IMR-90 (cell line): ENCODE data around the gene TMEM107. TPM values are rescaled to one million over a fixed set of nuclear protein-coding genes. Genes with fewer than 3 reads are reported as not detected.

Experiments used
- ATAC-seq: fragments of 200-7000 bp; cut with Tn5 transposase; 2 replicates; pipeline ENCODE4 v1.9.1; 2020; ENCODE audit warnings: low read depth, mild to moderate bottlenecking, moderate library complexity
- BruUV-seq: library from RNA; stranded (reverse); fragments of 400-500 nt; replicated peaks from 2 replicates; lab custom pipeline; 2021; lab: Mats Ljungman, UMichigan
- CTCF ChIA-PET: fragments of 300-600 bp; formaldehyde crosslinking; extraction: SDS; loops from one replicate; lab custom pipeline; 2021; ENCODE audit warnings: antibody characterized with exemption; lab: Yijun Ruan, JAX
- POLR2A ChIA-PET: fragments of 300-600 bp; sonication (Branson Sonifier 250); formaldehyde crosslinking; loops from one replicate; lab custom pipeline; 2022; ENCODE audit warnings: antibody characterized with exemption; ENCODE audit not compliant: unreplicated experiment; lab: Charles Lee
- DNase-seq: peaks from one replicate; pipeline ENCODE4 v3.0.0; 2013
- H2AFZ ChIP-seq: replicated peaks from 2 replicates; pipeline ENCODE3; 2013; ENCODE audit warnings: low read length, mild to moderate bottlenecking; ENCODE audit not compliant: poor library complexity
- H2AK5ac ChIP-seq: 2 replicates; pipeline ENCODE4 v1.6.1; 2013; ENCODE audit warnings: low read depth, low read length, inconsistent platforms
- H2AK9ac ChIP-seq: replicated peaks from 2 replicates; pipeline ENCODE3; 2013; ENCODE audit warnings: mild to moderate bottlenecking, low read depth, low read length, moderate library complexity; ENCODE audit not compliant: poor library complexity
- H2BK120ac ChIP-seq: 2 replicates; pipeline ENCODE4 v1.6.1; 2013; ENCODE audit warnings: low read depth, low read length, inconsistent platforms
- H2BK15ac ChIP-seq: 3 replicates; pipeline ENCODE4 v1.6.1; 2013; ENCODE audit warnings: low read depth, low read length, inconsistent platforms
- H2BK20ac ChIP-seq: 2 replicates; pipeline ENCODE4 v1.6.1; 2013; ENCODE audit warnings: low read depth, mild to moderate bottlenecking, inconsistent platforms, low read length, moderate library complexity
- H2BK5ac ChIP-seq: 2 replicates; pipeline ENCODE4 v1.6.1; 2013; ENCODE audit warnings: mild to moderate bottlenecking, low read depth, low read length, inconsistent platforms; ENCODE audit not compliant: poor library complexity, severe bottlenecking
- H3K14ac ChIP-seq: replicated peaks from 2 replicates; pipeline ENCODE4 v1.6.1; 2013; ENCODE audit warnings: low read depth, low read length, inconsistent platforms
- H3K18ac ChIP-seq: 2 replicates; pipeline ENCODE4 v1.6.1; 2013; ENCODE audit warnings: low read depth, low read length, control low read depth
- H3K23ac ChIP-seq: 2 replicates; pipeline ENCODE4 v1.6.1; 2013; ENCODE audit warnings: low read depth, low read length, inconsistent platforms
- H3K27ac ChIP-seq: 2 replicates; pipeline ENCODE4 v1.5.1; 2013; ENCODE audit warnings: mild to moderate bottlenecking, control low read depth, low read length; ENCODE audit not compliant: insufficient read depth
- H3K27me3 ChIP-seq: 2 replicates; pipeline ENCODE4 v1.6.1; 2013; ENCODE audit warnings: low read length; ENCODE audit not compliant: control insufficient read depth, insufficient read depth
- H3K36me3 ChIP-seq: 2 replicates; pipeline ENCODE4 v1.6.1; 2013; ENCODE audit warnings: low read length, mixed read lengths; ENCODE audit not compliant: control insufficient read depth, insufficient read depth
- H3K4ac ChIP-seq: 2 replicates; pipeline ENCODE4 v1.6.1; 2013; ENCODE audit warnings: low read depth, low read length, inconsistent platforms
- H3K4me1 ChIP-seq: 2 replicates; pipeline ENCODE4 v1.6.1; 2013; ENCODE audit warnings: low read length, mixed read lengths; ENCODE audit not compliant: control insufficient read depth, insufficient read depth
- H3K4me2 ChIP-seq: 2 replicates; pipeline ENCODE4 v1.6.1; 2013; ENCODE audit warnings: low read depth, mild to moderate bottlenecking, control low read depth, low read length, moderate library complexity
- H3K4me3 ChIP-seq: 2 replicates; pipeline ENCODE4 v1.5.1; 2013; ENCODE audit warnings: low read depth, mild to moderate bottlenecking, control low read depth, low read length, moderate library complexity; ENCODE audit not compliant: insufficient read depth
- H3K56ac ChIP-seq: 2 replicates; pipeline ENCODE4 v1.6.1; 2013; ENCODE audit warnings: low read length, inconsistent platforms; ENCODE audit not compliant: insufficient read depth; ENCODE audit errors: extremely low read depth
- H3K79me1 ChIP-seq, 2 experiments: 2 replicates each; pipeline ENCODE4 v1.6.1; 2013; ENCODE audit warnings: low read length in 2 of 2, inconsistent platforms in 1 of 2, low read depth in 1 of 2
- H3K9ac ChIP-seq: 2 replicates; pipeline ENCODE4 v1.6.1; 2013; ENCODE audit warnings: low read depth, low read length, control low read depth
- H3K9me1 ChIP-seq: 2 replicates; pipeline ENCODE4 v1.6.1; 2013; ENCODE audit warnings: low read length, inconsistent platforms; ENCODE audit not compliant: insufficient read depth
- H3K9me3 ChIP-seq: 2 replicates; pipeline ENCODE4 v1.6.1; 2013; ENCODE audit warnings: low read length; ENCODE audit not compliant: control insufficient read depth, insufficient read depth
- H4K20me1 ChIP-seq: 2 replicates; pipeline ENCODE4 v1.6.1; 2013; ENCODE audit warnings: low read length, inconsistent platforms; ENCODE audit not compliant: insufficient read depth
- H4K5ac ChIP-seq: 2 replicates; pipeline ENCODE4 v1.6.1; 2013; ENCODE audit warnings: mild to moderate bottlenecking, low read depth, low read length, control low read depth
- H4K8ac ChIP-seq, 2 experiments: 2 replicates each; pipeline ENCODE4 v1.6.1; 2013; ENCODE audit warnings: low read depth in 2 of 2, low read length in 2 of 2, control low read depth in 1 of 2, inconsistent platforms in 1 of 2
- H4K91ac ChIP-seq: 2 replicates; pipeline ENCODE4 v1.6.1; 2013; ENCODE audit warnings: low read depth, low read length, inconsistent platforms; ENCODE audit not compliant: insufficient read depth
- BHLHE40 ChIP-seq: fragments of 150-350 bp; IDR thresholded peaks from 2 replicates; pipeline ENCODE4 v1.6.1; 2016; ENCODE audit warnings: mild to moderate bottlenecking, low read depth, low read length
- CEBPB ChIP-seq: IDR thresholded peaks from 2 replicates; pipeline ENCODE4 v1.6.1; 2012; ENCODE audit warnings: low read depth, low read length, improper control_type of control experiment
- FOS ChIP-seq: fragments of 150-350 bp; IDR thresholded peaks from 2 replicates; pipeline ENCODE4 v1.6.1; 2016; ENCODE audit warnings: low read depth, low read length
- MAFK ChIP-seq: IDR thresholded peaks from 2 replicates; pipeline ENCODE4 v1.6.1; 2012; ENCODE audit warnings: low read depth, low read length, improper control_type of control experiment
- MAZ ChIP-seq: IDR thresholded peaks from 2 replicates; pipeline ENCODE4 v1.6.1; 2012; ENCODE audit warnings: low read depth, mild to moderate bottlenecking, low read length, improper control_type of control experiment, moderate library complexity, borderline replicate concordance
- MXI1 ChIP-seq: IDR thresholded peaks from 2 replicates; pipeline ENCODE4 v1.6.1; 2012; ENCODE audit warnings: low read depth, mild to moderate bottlenecking, low read length, moderate library complexity, borderline replicate concordance
- NFE2L2 ChIP-seq: fragments of 150-350 bp; IDR thresholded peaks from 2 replicates; pipeline ENCODE4 v1.6.1; 2016; ENCODE audit warnings: low read depth, mild to moderate bottlenecking, low read length
- RFX5 ChIP-seq: IDR thresholded peaks from 2 replicates; pipeline ENCODE4 v1.8.0; 2012; ENCODE audit warnings: low read depth, mild to moderate bottlenecking, low read length, moderate library complexity
- SMC3 ChIP-seq: fragments of 150-350 bp; IDR thresholded peaks from 2 replicates; pipeline ENCODE4 v1.6.1; 2016; ENCODE audit warnings: low read depth, mild to moderate bottlenecking, antibody characterized with exemption, low read length, moderate library complexity
- WGBS, 2 experiments: methylation state at CpG; one replicate each; pipeline versions ENCODE4 v1.1.5 to v1.1.7; 2013; ENCODE audit warnings: missing lambda C conversion rate in 2 of 2; ENCODE audit not compliant: insufficient read length in 1 of 2; ENCODE audit errors: extremely low coverage in 2 of 2; 5-methylcytosine and 5-hydroxymethylcytosine counted together
- dilution Hi-C: fragments of 300-500 bp; cut with HindIII; formaldehyde crosslinking; loops from one replicate; pipeline ENCODE4 v1.14.3; 2018; ENCODE audit warnings: low sequenced_read_pairs; ENCODE audit not compliant: unreplicated experiment
- in situ Hi-C: fragments of 300-500 bp; cut with MboI; formaldehyde crosslinking; loops from 3 replicates; pipeline ENCODE4 v1.14.3; 2019; ENCODE audit warnings: low sequenced_read_pairs, inconsistent platforms, mixed read lengths
- intact Hi-C: fragments of 100-400 bp; cut with micrococcal nuclease; formaldehyde crosslinking; loops from 2 replicates; pipeline ENCODE4 v1.10.0; 2022
- polyA plus RNA-seq, 3 experiments: library from polyadenylated mRNA; depleted of rRNA; stranded (reverse); fragments of >200 nt; gene quantifications; 2 replicates each; pipeline ENCODE4 v1.2.3, GENCODE V29; 2012; ENCODE audit warnings: low replicate concordance in 1 of 3
- total RNA-seq: library from RNA; depleted of rRNA; stranded (reverse); fragments of >200 nt; gene quantifications from 2 replicates; pipeline ENCODE4 v1.2.3, GENCODE V29; 2012
- TF ChIP-seq, protein P1 (sequence below): conservative IDR thresholded peaks from 2 replicates; pipeline ENCODE4 v1.5.1; 2012; ENCODE audit warnings: mild to moderate bottlenecking, low read depth, low read length, improper control_type of control experiment

Gene TMEM107
- total and polyA plus RNA-seq, 2 of the 4 experiments (the other 2 are of a cell fraction), result 12.9 to 14.3 TPM

DNA sequence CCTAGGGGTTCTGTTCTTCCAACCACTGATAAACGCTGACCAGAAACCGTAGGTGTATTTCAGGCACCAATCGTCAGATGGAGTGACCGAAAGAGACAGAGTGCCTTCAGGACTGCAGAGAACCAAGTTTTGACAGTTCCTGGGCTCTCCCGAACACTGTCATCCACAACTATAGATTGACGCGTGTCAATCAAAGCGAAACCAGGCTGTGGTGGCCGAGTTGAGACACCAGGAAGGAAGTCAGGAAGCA, 46.1 kb upstream of the TMEM107 start:
- H4K20me1 ChIP-seq, result peaks cover 23% of the 10 kb centered on the region
- DNase-seq (no peak), ATAC-seq (no peak)
- no TSS peak for BruUV-seq
- H3K18ac ChIP-seq, result peak overlapping the region; percentile 18; the same call in 1 of the 2 replicates
- H3K4ac ChIP-seq, result peak overlapping the region; percentile 72
- H3K4me1 ChIP-seq, result peaks cover 9% of the 10 kb centered on the region
- H2AK5ac ChIP-seq, result peak overlapping the region; percentile 64; the same call in 1 of the 2 replicates
- peak overlapping the region; percentile 53 for H3K9ac ChIP-seq
- no peaks in the 10 kb centered on the region for H3K9me3 ChIP-seq
- no peak overlapping the region for H2BK120ac ChIP-seq
- H4K5ac ChIP-seq, result peak overlapping the region; percentile 6
- H3K4me2 ChIP-seq, result peak overlapping the region; percentile 87
- ChIA-PET CTCF (interaction anchor here (1.0 to 1.4 kb wide), 4 partner anchors 36 to 162 kb away, joined by 3 to 4 read pairs (median 4); no protein-coding TSS in a partner anchor), POLR2A (interaction anchor here (0.7 to 1.2 kb wide), 3 partner anchors 12 to 49 kb away, joined by 3 read pairs; partner anchors contain the start of gene AURKB)
- no peak overlapping the region for H2BK20ac ChIP-seq
- intact Hi-C loops (loop anchor here (1.0 to 5.0 kb wide), 6 partner anchors 26 to 160 kb away; partner anchors contain the start of gene CTC1), dilution Hi-C loops (no loop called here), in situ Hi-C loops (loop anchor here (5.0 kb wide), 1 partner anchor 100 kb away; the partner anchor contains the start of gene HES7)
- no peak overlapping the region for H4K91ac ChIP-seq
- peak overlapping the region; percentile 63 for H2AFZ ChIP-seq
- H3K56ac ChIP-seq, result peak overlapping the region; percentile 56
- H2BK5ac ChIP-seq, result peak overlapping the region; percentile 67
- H3K4me3 ChIP-seq, result peak overlapping the region; percentile 62
- H3K9me1 ChIP-seq, result peaks cover 13% of the 10 kb centered on the region
- peak overlapping the region; percentile 63 for H3K14ac ChIP-seq
- peaks cover 0 to 6% of the 10 kb centered on the region in 2 experiments; a peak in 1 of 4 replicates for H3K79me1 ChIP-seq
- peak overlapping the region; percentile 85 for H3K27ac ChIP-seq
- H2AK9ac ChIP-seq, result peak overlapping the region; percentile 86
- TF ChIP-seq MAFK (no peak), MXI1 (no peak), SMC3 (no peak), NFE2L2 (no peak), BHLHE40 (no peak), CEBPB (no peak), MAZ (no peak), RFX5 (no peak), FOS (no peak)
- TF ChIP-seq, protein P1, sequence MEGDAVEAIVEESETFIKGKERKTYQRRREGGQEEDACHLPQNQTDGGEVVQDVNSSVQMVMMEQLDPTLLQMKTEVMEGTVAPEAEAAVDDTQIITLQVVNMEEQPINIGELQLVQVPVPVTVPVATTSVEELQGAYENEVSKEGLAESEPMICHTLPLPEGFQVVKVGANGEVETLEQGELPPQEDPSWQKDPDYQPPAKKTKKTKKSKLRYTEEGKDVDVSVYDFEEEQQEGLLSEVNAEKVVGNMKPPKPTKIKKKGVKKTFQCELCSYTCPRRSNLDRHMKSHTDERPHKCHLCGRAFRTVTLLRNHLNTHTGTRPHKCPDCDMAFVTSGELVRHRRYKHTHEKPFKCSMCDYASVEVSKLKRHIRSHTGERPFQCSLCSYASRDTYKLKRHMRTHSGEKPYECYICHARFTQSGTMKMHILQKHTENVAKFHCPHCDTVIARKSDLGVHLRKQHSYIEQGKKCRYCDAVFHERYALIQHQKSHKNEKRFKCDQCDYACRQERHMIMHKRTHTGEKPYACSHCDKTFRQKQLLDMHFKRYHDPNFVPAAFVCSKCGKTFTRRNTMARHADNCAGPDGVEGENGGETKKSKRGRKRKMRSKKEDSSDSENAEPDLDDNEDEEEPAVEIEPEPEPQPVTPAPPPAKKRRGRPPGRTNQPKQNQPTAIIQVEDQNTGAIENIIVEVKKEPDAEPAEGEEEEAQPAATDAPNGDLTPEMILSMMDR, result no peak
- peak overlapping the region in 1 of 2 experiments; percentile 57; a peak in 1 of 4 replicates for H4K8ac ChIP-seq
- peak overlapping the region; percentile 83; the same call in 1 of the 2 replicates for H3K23ac ChIP-seq
- H3K36me3 ChIP-seq, result no peaks in the 10 kb centered on the region
- H2BK15ac ChIP-seq, result no peak overlapping the region
- WGBS, 2 experiments, result 0% methylated on average over 4 of the region's 9 CpGs; no CpG with 5 or more reads in 1 of the 2 experiments
- no peaks in the 10 kb centered on the region for H3K27me3 ChIP-seq
